PC-3 (cell line): ENCODE measurements around the gene CAPN10. TPM values are rescaled to one million over a fixed set of nuclear protein-coding genes. Genes with fewer than 3 reads are reported as not detected.

Experiments used
- ATAC-seq: fragments of 200-7000 bp; cut with Tn5 transposase; 2 replicates; pipeline ENCODE4 v1.9.1; 2020; ENCODE audit warnings: mild to moderate bottlenecking, moderate library complexity
- BruUV-seq: library from RNA; stranded (reverse); fragments of 400-500 nt; replicated peaks from 2 replicates; lab custom pipeline; 2021; lab: Mats Ljungman, UMichigan
- CTCF ChIA-PET: fragments of 300-600 bp; sonication (Branson Sonifier 250); formaldehyde crosslinking; loops from one replicate; lab custom pipeline; 2022; ENCODE audit warnings: antibody characterized with exemption; lab: Charles Lee
- POLR2A ChIA-PET: fragments of 300-600 bp; sonication (Branson Sonifier 250); formaldehyde crosslinking; loops from one replicate; lab custom pipeline; 2022; ENCODE audit warnings: antibody characterized with exemption; ENCODE audit not compliant: unreplicated experiment; lab: Charles Lee
- DNase-seq: peaks from one replicate; pipeline ENCODE4 v3.0.0-alpha.2; 2015
- H2AFZ ChIP-seq: fragments of 300-600 bp; sonication (generic); 2 replicates; pipeline ENCODE4 v1.6.0; 2016; ENCODE audit warnings: antibody characterized with exemption, low read length
- H3F3A ChIP-seq: fragments of 300-600 bp; sonication (generic); one replicate; pipeline ENCODE4 v1.6.0; 2017; ENCODE audit warnings: antibody characterized with exemption, low read length, control low read depth, mild to moderate bottlenecking; ENCODE audit not compliant: unreplicated experiment
- H3K27ac ChIP-seq: fragments of 300-600 bp; sonication (generic); 2 replicates; pipeline ENCODE4 v1.5.1; 2016; ENCODE audit warnings: mild to moderate bottlenecking, low read length
- H3K27me3 ChIP-seq: fragments of 300-600 bp; sonication (generic); 2 replicates; pipeline ENCODE4 v1.6.1; 2016; ENCODE audit warnings: low read length, mixed read lengths
- H3K36me3 ChIP-seq: fragments of 300-600 bp; sonication (generic); 2 replicates; pipeline ENCODE4 v1.6.1; 2016; ENCODE audit warnings: low read depth, mixed run types, low read length, mixed read lengths
- H3K4me1 ChIP-seq: fragments of 300-600 bp; sonication (generic); 2 replicates; pipeline ENCODE4 v1.5.1; 2016; ENCODE audit warnings: low read length; ENCODE audit not compliant: insufficient read depth
- H3K4me2 ChIP-seq: fragments of 300-600 bp; sonication (generic); 2 replicates; pipeline ENCODE4 v1.6.0; 2016; ENCODE audit warnings: low read length
- H3K4me3 ChIP-seq: fragments of 300-600 bp; sonication (generic); 2 replicates; pipeline ENCODE4 v1.5.1; 2016; ENCODE audit warnings: mild to moderate bottlenecking, low read length, mixed read lengths
- H3K79me2 ChIP-seq: fragments of 300-600 bp; sonication (generic); 2 replicates; pipeline ENCODE4 v1.6.1; 2017; ENCODE audit warnings: low read length, mixed read lengths
- H3K9ac ChIP-seq: fragments of 300-600 bp; sonication (generic); 2 replicates; pipeline ENCODE4 v1.6.0; 2016; ENCODE audit warnings: mild to moderate bottlenecking, low read length
- H3K9me2 ChIP-seq: fragments of 300-600 bp; sonication (generic); replicated peaks from 2 replicates; pipeline ENCODE4 v1.6.1; 2016; ENCODE audit warnings: mixed run types, low read length, mixed read lengths
- H3K9me3 ChIP-seq: fragments of 300-600 bp; sonication (generic); 2 replicates; pipeline ENCODE4 v1.6.1; 2016; ENCODE audit warnings: low read length, mixed read lengths
- H4K20me1 ChIP-seq: fragments of 300-600 bp; sonication (generic); 2 replicates; pipeline ENCODE4 v1.6.1; 2016; ENCODE audit warnings: low read length, mixed read lengths
- EZH2 ChIP-seq: fragments of 300-600 bp; sonication (generic); IDR thresholded peaks from one replicate; pipeline ENCODE4 v1.6.1; 2017; ENCODE audit warnings: antibody characterized with exemption, mild to moderate bottlenecking, low read length; ENCODE audit not compliant: unreplicated experiment
- EZH2phosphoT487 ChIP-seq: fragments of 300-600 bp; sonication (generic); IDR thresholded peaks from 2 replicates; pipeline ENCODE4 v1.6.1; 2018; ENCODE audit warnings: mild to moderate bottlenecking, antibody characterized with exemption, low read length, borderline replicate concordance
- intact Hi-C: fragments of 100-400 bp; cut with micrococcal nuclease; formaldehyde crosslinking; loops from 2 replicates; pipeline ENCODE4 v1.9.0; 2023
- total RNA-seq: library from RNA; depleted of rRNA; stranded (reverse); fragments of >200 nt; gene quantifications from 2 replicates; pipeline ENCODE4 v1.2.3, GENCODE V29; 2014
- TF ChIP-seq, protein P1 (sequence below): fragments of 300-600 bp; sonication (generic); conservative IDR thresholded peaks from 2 replicates; pipeline ENCODE4 v1.5.1; 2017; ENCODE audit warnings: antibody characterized with exemption, low read depth, mild to moderate bottlenecking, low read length

CAPN10 gene
- total RNA-seq, 1 experiment from 2014 or later: 32.2 TPM

DNA sequence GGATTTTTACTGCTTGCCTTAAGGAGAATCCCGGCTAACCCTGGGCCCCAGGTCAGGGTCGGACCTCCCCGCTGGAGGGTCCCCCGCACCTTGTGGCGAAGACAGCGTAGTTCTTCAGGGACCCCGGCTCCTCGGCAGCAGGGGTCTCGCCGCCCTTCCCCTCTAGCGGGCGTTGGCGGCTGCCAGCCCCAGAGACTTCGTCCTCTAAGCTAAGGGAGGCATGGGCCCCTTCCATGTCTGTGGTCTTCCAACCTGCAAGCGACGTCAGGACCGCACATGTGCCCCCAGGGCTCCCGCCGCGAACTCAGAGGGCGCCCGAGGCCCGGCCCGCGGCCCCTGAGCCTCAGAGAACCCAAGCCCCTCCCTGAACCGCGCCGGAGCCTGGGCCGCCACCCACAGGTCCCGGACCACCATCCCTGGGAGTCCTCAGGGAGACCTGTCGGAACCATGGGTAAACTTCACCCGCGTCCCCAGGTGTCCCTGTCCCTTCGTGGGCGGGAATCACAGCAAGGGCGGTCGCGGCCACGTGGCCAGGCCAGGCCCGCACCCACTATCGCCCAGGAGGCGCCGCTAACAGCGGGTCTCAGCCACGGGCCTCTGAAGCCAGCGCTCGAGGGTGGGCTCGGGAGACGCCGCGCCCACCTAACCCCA, 29.3 kb upstream of the CAPN10 start:
- H3K27me3 ChIP-seq: no peaks in the 10 kb centered on the region
- ChIA-PET CTCF (interaction anchor here (1.2 kb wide), 1 partner anchor 43 kb away, joined by 3 read pairs; no protein-coding TSS in a partner anchor), POLR2A (no interaction called here)
- no peaks in the 10 kb centered on the region; the same call in 1 of the 2 replicates for H4K20me1 ChIP-seq
- peaks cover 22% of the 10 kb centered on the region for H3K4me1 ChIP-seq
- peaks cover 43% of the 10 kb centered on the region for H3K79me2 ChIP-seq
- H3K9me2 ChIP-seq: no peaks in the 10 kb centered on the region
- H3K27ac ChIP-seq: no peak overlapping the region
- peak overlapping the region; percentile 46 for H3K4me3 ChIP-seq
- H2AFZ ChIP-seq: no peak overlapping the region
- no peak overlapping the region for H3K9ac ChIP-seq
- no TSS peak for BruUV-seq
- peaks cover 4% of the 10 kb centered on the region for H3F3A ChIP-seq
- H3K4me2 ChIP-seq: peak overlapping the region; percentile 66
- DNase-seq: no peak
- intact Hi-C loops: no loop called here
- H3K9me3 ChIP-seq: no peaks in the 10 kb centered on the region
- no peak for ATAC-seq
- no peaks in the 10 kb centered on the region for H3K36me3 ChIP-seq
- TF ChIP-seq, protein P1, sequence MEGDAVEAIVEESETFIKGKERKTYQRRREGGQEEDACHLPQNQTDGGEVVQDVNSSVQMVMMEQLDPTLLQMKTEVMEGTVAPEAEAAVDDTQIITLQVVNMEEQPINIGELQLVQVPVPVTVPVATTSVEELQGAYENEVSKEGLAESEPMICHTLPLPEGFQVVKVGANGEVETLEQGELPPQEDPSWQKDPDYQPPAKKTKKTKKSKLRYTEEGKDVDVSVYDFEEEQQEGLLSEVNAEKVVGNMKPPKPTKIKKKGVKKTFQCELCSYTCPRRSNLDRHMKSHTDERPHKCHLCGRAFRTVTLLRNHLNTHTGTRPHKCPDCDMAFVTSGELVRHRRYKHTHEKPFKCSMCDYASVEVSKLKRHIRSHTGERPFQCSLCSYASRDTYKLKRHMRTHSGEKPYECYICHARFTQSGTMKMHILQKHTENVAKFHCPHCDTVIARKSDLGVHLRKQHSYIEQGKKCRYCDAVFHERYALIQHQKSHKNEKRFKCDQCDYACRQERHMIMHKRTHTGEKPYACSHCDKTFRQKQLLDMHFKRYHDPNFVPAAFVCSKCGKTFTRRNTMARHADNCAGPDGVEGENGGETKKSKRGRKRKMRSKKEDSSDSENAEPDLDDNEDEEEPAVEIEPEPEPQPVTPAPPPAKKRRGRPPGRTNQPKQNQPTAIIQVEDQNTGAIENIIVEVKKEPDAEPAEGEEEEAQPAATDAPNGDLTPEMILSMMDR: no peak
- no peak for TF ChIP-seq EZH2
- TF ChIP-seq EZH2phosphoT487: no peak

DNA sequence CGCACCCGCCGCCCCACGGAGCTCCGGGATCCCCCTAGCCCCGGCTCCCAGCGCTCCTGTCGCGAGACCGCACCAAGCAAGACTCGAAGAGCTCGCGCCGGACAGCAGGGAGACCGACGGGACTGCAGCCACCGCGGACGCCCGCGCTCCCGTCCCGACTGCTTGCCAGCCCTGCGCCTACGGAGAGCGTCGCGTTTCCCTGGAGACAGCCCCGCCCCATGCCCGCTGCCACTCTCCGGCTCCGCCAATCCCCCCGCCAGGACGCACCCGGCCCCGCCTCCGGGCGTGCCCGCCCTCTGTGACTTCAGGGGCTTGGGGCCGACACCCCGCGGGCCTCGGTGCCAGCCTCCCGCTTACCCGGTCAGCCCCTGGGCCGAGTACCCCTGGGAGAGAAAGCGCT, 28.7 kb upstream of the CAPN10 start, which contains the start of gene ANKMY1:
Gene ANKMY1 (minus strand): TSS at position 181 of the 400 bp plus-strand sequence. CDS start 653 bp downstream, outside the sequence.
- peak within 1 kb of the TSS; percentile 82 for H3K4me2 ChIP-seq
- peaks cover 28% of the 10 kb centered on the region for H3K4me1 ChIP-seq
- no peaks in the 10 kb centered on the region for H3K9me2 ChIP-seq
- peak; percentile 53 for DNase-seq
- peaks cover 4% of the 10 kb centered on the region for H3F3A ChIP-seq
- no TSS peak for BruUV-seq
- no peaks in the 10 kb centered on the region; the same call in 1 of the 2 replicates for H4K20me1 ChIP-seq
- H3K36me3 ChIP-seq: no peaks in the 10 kb centered on the region; the same call in 1 of the 2 replicates
- no peaks in the 10 kb centered on the region for H3K27me3 ChIP-seq
- 0 out of 2 replicates have a peak, but pooled peaks have one; percentile 3 for ATAC-seq
- no peak within 1 kb of the TSS for H3K9ac ChIP-seq
- H3K9me3 ChIP-seq: no peaks in the 10 kb centered on the region
- H2AFZ ChIP-seq: no peak within 1 kb of the TSS
- TF ChIP-seq, protein P1: no peak
- TF ChIP-seq EZH2 (no peak), EZH2phosphoT487 (no peak)
- ChIA-PET POLR2A (no interaction called here), CTCF (interaction anchor here (1.2 kb wide), 1 partner anchor 44 kb away, joined by 3 read pairs; no protein-coding TSS in a partner anchor)
- no peak within 1 kb of the TSS for H3K27ac ChIP-seq
- H3K4me3 ChIP-seq: peak within 1 kb of the TSS; percentile 46
- intact Hi-C loops: no loop called here
- peaks cover 49% of the 10 kb centered on the region for H3K79me2 ChIP-seq

DNA sequence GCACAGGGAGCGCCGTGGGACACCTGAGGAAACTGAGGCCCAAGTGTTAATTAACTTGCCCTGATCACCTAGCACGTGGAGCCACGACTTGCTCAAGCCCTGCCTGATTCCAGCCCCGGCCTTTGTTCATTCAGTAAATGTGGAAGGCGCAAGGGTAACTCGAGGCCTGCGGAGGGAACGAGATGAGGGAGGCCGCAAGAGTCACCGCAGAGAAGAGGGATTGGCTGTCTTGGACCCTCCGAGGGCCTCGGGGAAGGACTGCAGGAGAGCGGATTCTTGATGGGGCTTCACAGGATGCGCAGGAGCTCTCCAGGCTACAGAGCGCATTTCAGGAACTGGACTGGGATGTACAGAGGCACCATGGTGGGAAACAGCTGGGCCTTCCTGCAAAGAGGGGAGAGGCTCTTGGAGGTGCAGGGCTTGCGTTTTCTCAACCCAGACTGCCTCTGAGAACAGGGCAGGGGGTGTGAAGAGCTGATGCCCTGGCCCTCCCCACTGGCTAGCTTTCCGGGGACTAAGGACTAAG, 28.2 kb upstream of the CAPN10 start:
- H3K9ac ChIP-seq: no peak overlapping the region
- H3F3A ChIP-seq: peaks cover 4% of the 10 kb centered on the region
- no peaks in the 10 kb centered on the region for H3K9me3 ChIP-seq
- ChIA-PET POLR2A (no interaction called here), CTCF (no interaction called here)
- peaks cover 30% of the 10 kb centered on the region for H3K4me1 ChIP-seq
- peaks cover 51% of the 10 kb centered on the region for H3K79me2 ChIP-seq
- H3K4me2 ChIP-seq: peak overlapping the region; percentile 66
- intact Hi-C loops: no loop called here
- no TSS peak for BruUV-seq
- no peaks in the 10 kb centered on the region; the same call in 1 of the 2 replicates for H4K20me1 ChIP-seq
- H3K36me3 ChIP-seq: no peaks in the 10 kb centered on the region; the same call in 1 of the 2 replicates
- TF ChIP-seq EZH2 (no peak), EZH2phosphoT487 (no peak)
- TF ChIP-seq, protein P1: no peak
- H3K4me3 ChIP-seq: peak overlapping the region; percentile 46; the same call in 1 of the 2 replicates
- H2AFZ ChIP-seq: no peak overlapping the region
- ATAC-seq (no peak), DNase-seq (no peak)
- no peak overlapping the region for H3K27ac ChIP-seq
- H3K27me3 ChIP-seq: no peaks in the 10 kb centered on the region
- H3K9me2 ChIP-seq: no peaks in the 10 kb centered on the region
